SU-DHL-6 (cell line): ENCODE measurements around the gene PHACTR2.

Experiments used
- CTCF ChIP-seq: fragments of 200-600 bp; sonication (generic); IDR thresholded peaks from one replicate; pipeline ENCODE4 v1.5.1; 2017; ENCODE audit warnings: antibody characterized with exemption, mild to moderate bottlenecking, low read length, moderate library complexity; ENCODE audit not compliant: insufficient read depth, poor library complexity, severe bottlenecking
- EZH2phosphoT487 ChIP-seq: fragments of 200-600 bp; sonication (generic), shearing (Covaris generic); conservative IDR thresholded peaks from 2 replicates; pipeline ENCODE4 v1.6.1; 2018; ENCODE audit warnings: mild to moderate bottlenecking, antibody characterized with exemption, low read length, moderate library complexity, mixed read lengths

GRCh38 chr6:143753678-143754077, 75.9 kb downstream of the PHACTR2 start:
- TF ChIP-seq CTCF (no peak), EZH2phosphoT487 (no peak)
